HG02571 (cell line): ENCODE data around the gene OR2AP1.
"Not testable (repeated sequence)": the region's sequence is repeated elsewhere in the genome, so short reads cannot be mapped to it uniquely, and the experiment has no call there.

Experiments used
- ATAC-seq: cut with Tn5 transposase; IDR thresholded peaks from one replicate; pipeline ENCODE4 v1.9.1; 2021; ENCODE audit warnings: mild to moderate bottlenecking, moderate library complexity; ENCODE audit not compliant: unreplicated experiment

The OR2AP1 gene

DNA sequence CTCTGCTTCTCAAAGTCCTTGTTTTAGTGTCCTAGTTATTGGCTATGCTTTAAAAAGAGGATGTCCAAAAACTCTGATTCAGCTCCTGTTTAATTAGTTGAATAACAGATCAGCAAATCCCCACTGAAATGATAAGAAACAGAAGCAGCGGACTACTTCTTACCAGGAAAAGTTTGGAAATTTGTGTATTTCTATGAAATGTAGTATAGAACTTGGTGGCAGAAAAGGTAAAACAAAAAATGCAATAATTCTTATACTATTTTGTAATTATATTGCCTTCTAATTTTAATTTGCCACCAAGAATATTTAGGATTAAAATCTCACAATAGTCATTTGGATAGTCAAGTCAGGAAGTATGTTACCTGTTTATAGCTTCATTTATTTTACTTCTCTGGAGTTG is at the start of gene OR2AP1:
TSS of gene OR2AP1 (plus strand) at position 301 of the 400 bp plus-strand sequence. CDS start 1,947 bp downstream, outside the sequence.
- no peak for ATAC-seq

- ATAC-seq = not testable (repeated sequence)
Observed at GRCh38 chr12:55548235-55548634, 24.0 kb upstream of the OR2AP1 start.

GRCh38 chr12:55548756-55549155 is 23.5 kb upstream of the OR2AP1 start:
- no peak for ATAC-seq

DNA sequence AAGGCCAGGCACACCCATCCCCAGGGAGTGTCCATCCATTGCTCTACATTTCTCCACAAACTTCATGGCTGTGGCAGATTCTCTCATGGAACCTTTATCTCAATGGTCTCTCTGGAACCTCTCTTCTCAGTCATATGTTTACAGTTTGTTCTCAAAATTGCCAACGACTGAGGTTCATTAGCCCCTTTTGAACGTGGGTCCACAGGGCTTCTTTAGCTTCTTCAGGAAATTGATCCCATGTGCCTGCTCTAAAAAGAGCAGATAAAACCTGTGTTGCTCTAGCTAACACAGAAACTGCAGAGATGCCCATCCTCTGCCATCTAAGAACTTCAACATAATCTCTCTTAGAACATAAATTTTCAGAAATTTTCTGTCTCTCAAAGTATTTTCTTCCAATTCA is 23.0 kb upstream of the OR2AP1 start, which contains the start of gene OR6C4:
TSS of gene OR6C4 (plus strand) at position 301 of the 400 bp plus-strand sequence. CDS start 1,625 bp downstream, outside the sequence.
- ATAC-seq = no peak

DNA sequence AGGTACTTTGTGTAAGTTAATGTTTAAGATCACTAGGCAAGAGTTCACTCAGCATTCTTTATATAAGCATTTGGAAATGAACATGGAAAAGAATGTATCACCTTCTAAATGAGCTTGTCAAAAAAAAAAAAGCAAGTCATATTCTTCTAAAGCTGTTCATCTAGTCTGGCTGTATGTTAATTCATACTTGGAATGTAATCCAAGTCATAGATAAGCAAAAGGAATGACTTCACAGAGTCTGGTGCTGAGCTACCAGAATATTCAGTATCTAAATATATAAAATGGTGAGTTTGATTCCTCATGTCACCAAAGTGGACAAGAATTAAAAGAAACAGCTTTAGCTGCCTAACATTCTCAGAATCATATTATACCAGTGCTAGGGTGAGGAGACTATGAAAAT is 18.0 kb upstream of the OR2AP1 start:
- no peak for ATAC-seq

DNA sequence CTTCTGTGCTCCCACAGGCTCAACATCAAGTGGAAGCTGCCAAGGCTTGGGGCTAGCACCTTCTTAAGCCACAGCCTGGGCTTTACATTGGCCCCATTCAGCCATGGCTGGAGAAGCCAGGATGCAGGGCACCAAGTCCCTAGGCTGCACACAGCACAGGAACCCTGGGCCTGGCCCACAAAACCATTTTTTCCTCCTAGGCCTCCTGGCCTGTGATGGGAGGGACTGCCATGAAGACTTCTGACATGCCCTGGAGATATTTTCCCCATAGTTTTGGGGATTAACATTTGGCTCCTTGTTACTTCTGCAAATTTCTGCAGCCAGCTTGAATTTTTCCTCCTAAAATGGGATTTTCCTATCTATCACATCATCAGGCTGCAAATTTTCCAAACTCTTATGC is 2.2 kb upstream of the OR2AP1 start:
- not testable (repeated sequence) for ATAC-seq

- ATAC-seq = not testable (repeated sequence)
Observed at GRCh38 chr12:55570689-55571088, 1.6 kb upstream of the OR2AP1 start.

GRCh38 chr12:55582066-55582465 is 9.8 kb downstream of the OR2AP1 start:
- no peak for ATAC-seq

GRCh38 chr12:55585817-55586216 is 13.5 kb downstream of the OR2AP1 start:
- ATAC-seq = no peak

GRCh38 chr12:55590152-55590551 is 17.9 kb downstream of the OR2AP1 start:
- not testable (repeated sequence) for ATAC-seq

DNA sequence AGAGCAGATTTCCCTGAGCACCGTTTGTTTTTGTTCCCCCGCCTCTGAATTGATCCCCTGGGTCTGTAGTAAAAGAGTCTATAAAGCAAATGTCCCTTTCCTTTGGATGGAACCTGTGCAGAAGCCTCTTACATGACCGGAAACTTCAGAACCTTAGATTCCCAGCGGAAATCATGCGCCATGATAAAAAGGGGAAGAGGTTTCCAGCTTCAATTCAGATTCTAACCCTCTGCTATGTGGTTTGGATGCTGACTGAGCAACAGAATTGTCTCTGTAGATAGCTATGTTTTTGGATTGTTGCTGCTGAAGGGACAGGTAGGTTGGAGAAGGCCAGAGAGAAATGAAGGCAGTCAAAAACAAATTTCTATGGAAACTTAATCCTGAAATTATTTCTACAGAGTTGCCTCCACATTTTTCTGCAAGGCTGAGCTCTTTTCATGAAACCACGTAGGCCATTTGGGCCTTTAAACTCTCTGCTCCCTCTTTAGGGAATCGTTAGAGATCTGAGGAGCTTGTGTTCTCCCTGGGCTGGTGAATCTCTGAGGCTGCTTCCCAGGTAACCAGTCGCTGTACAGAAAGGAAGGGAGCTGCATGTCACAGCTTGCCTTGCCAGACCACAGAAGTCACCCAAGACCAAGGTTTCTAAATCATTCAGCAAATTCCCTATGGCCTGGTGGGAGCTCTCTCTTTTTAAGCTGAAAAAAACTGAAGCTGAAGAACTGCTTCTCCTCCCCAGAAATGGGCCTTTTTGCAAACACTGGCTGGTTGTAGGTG is 35.7 kb downstream of the OR2AP1 start:
- no peak for ATAC-seq

DNA sequence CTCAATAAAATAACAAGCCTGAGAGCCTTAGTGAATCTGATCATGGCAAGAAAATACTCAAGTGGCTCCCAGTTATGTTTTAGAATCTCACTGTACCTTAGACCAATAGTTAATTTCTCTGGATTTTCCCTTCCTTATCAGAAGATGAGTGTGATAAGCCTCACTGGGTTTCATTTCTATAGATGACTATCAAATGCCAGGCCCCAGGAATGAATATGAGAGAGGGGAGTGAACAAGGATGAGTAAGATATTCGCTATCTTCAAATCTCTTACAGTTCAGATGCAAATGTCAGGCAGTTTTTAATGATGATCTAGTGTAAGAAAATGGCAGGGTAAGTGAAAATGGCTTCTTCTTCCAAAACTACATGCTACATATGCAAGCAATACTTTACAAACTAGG is 38.3 kb downstream of the OR2AP1 start:
- no peak for ATAC-seq

DNA sequence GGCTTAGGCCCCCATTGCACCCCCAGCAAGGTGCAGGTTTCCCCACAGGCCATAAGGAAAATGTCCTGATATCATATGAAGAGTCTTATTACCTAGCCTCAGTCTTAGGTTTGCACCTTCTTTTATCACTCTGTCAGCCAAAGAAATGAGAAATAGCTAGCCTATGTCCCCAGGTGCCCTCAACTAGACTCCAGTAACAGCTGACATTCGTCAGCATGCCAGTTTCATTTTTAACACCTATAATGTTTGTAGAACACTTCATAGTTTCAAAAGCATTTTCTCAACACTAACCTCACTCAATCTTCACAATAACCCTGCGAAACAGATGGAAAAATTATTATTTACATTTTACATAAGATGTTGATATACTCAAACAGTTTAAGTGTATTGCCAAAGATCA is 40.4 kb downstream of the OR2AP1 start:
- no peak for ATAC-seq

DNA sequence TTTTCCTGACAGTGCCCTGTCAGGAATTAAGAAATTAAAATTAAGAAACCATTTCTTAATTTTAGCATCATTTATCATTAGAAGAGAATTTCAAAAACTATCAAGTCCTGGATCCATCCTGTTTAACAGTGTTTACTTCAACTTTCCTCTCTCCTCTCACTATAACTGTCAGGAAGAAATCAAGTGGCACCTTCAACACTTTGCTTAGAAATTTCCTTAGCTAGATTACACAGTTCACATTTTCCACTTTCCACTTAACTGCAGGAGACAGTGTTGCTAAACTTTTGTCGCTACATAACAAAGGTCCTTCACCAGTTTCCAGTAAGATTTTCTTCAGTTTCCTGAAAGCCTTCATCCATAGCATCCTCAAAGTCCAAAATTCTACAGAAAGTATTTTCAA is 42.5 kb downstream of the OR2AP1 start:
- ATAC-seq = no peak

GRCh38 chr12:55619354-55620138 is 47.3 kb downstream of the OR2AP1 start:
- peak; percentile 79 for ATAC-seq

DNA sequence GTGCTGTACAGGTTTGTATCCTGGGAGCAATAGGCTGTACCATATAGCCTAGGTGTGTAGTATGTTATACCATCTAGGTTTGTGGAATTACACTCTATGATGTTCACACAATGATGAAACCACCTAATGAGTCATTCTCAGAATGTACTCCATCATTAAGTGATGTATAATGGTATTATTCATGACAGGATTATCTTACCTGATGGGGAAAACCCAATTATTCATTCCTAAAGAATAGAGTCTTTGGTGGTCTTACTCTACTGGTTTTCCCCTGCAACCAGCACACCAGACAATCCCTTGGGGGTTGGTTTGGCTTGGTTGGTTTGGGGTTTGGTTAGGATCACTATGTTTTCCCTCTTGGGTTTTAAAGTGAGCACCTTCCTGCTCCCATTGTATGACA is 51.8 kb downstream of the OR2AP1 start:
- ATAC-seq = peak; percentile 38
